Panc1 (cell line): ENCODE data around the gene SPRR2E. TPM values are rescaled to one million over a fixed set of nuclear protein-coding genes. Genes with fewer than 3 reads are reported as not detected.

Experiments
- ATAC-seq: fragments of 200-7000 bp; cut with Tn5 transposase; 2 replicates; pipeline ENCODE4 v1.9.1; 2020; ENCODE audit warnings: mild to moderate bottlenecking, moderate library complexity
- BruUV-seq: library from RNA; stranded (reverse); fragments of 400-500 nt; replicated peaks from 2 replicates; lab custom pipeline; 2021; lab: Mats Ljungman, UMichigan
- CTCF ChIA-PET: fragments of 300-600 bp; sonication (Branson Sonifier 250); formaldehyde crosslinking; loops from one replicate; lab custom pipeline; 2022; ENCODE audit warnings: antibody characterized with exemption; lab: Charles Lee
- POLR2A ChIA-PET: fragments of 300-600 bp; sonication (Branson Sonifier 250); formaldehyde crosslinking; loops from one replicate; lab custom pipeline; 2022; ENCODE audit warnings: antibody characterized with exemption; lab: Charles Lee
- DNase-seq: peaks from one replicate; pipeline ENCODE4 v3.0.0-alpha.2; 2010; ENCODE audit warnings: low read depth, low spot score
- H3K27ac ChIP-seq: 2 replicates; pipeline ENCODE4 v1.5.1; 2011; ENCODE audit warnings: mild to moderate bottlenecking, low read length, inconsistent platforms
- H3K27me3 ChIP-seq: fragments of 200-500 bp; sonication (Bioruptor generic); 2 replicates; pipeline ENCODE4 v1.6.0; 2014; ENCODE audit warnings: low read length, inconsistent platforms; ENCODE audit not compliant: control insufficient read depth, insufficient read depth
- H3K36me3 ChIP-seq: fragments of 200-500 bp; sonication (Bioruptor generic); 2 replicates; pipeline ENCODE4 v1.5.1; 2014; ENCODE audit warnings: inconsistent platforms, mild to moderate bottlenecking, low read length, moderate library complexity; ENCODE audit not compliant: control insufficient read depth, insufficient read depth
- H3K4me1 ChIP-seq: 2 replicates; pipeline ENCODE4 v1.5.1; 2011; ENCODE audit warnings: inconsistent platforms, mild to moderate bottlenecking, low read length, moderate library complexity; ENCODE audit not compliant: control insufficient read depth, insufficient read depth
- H3K4me3 ChIP-seq, 2 experiments: 2 replicates each; pipeline ENCODE4 v1.5.1; 2011 to 2012; ENCODE audit warnings: low read depth in 2 of 2, low read length in 2 of 2, mild to moderate bottlenecking in 2 of 2, inconsistent platforms in 1 of 2, moderate library complexity in 1 of 2
- H3K9me3 ChIP-seq: fragments of 200-500 bp; sonication (Bioruptor generic); 2 replicates; pipeline ENCODE4 v1.5.1; 2014; ENCODE audit warnings: low read depth, mild to moderate bottlenecking, inconsistent platforms, low read length, moderate library complexity; ENCODE audit not compliant: control insufficient read depth, insufficient read depth
- POLR2AphosphoS5 ChIP-seq: IDR thresholded peaks from 2 replicates; pipeline ENCODE4 v1.6.1; 2012; ENCODE audit warnings: mild to moderate bottlenecking, low read depth, low read length, moderate library complexity
- SIN3A ChIP-seq: IDR thresholded peaks from 2 replicates; pipeline ENCODE4 v1.6.1; 2012; ENCODE audit warnings: low read depth, mild to moderate bottlenecking, low read length, moderate library complexity, borderline replicate concordance; ENCODE audit not compliant: insufficient read depth
- TCF7L2 ChIP-seq: IDR thresholded peaks from 2 replicates; pipeline ENCODE4 v1.6.1; 2011; ENCODE audit warnings: mild to moderate bottlenecking, low read depth, low read length, inconsistent platforms
- in situ Hi-C: cut with HindIII; loops from 2 replicates; pipeline ENCODE4 v1.10.0; 2016; ENCODE audit warnings: low sequenced_read_pairs, low pct_unique_long_range_greater_than_20kb
- intact Hi-C: fragments of 100-400 bp; cut with micrococcal nuclease; formaldehyde crosslinking; loops from one replicate; pipeline ENCODE4 v1.10.0; 2022; ENCODE audit not compliant: unreplicated experiment
- total RNA-seq: library from RNA; stranded (reverse); gene quantifications from one replicate; pipeline ENCODE4 v1.2.1, GENCODE V29; 2021; ENCODE audit not compliant: unreplicated experiment
- TF ChIP-seq, protein P1 (sequence below), 2 experiments: IDR thresholded peaks; 2 replicates each; pipeline ENCODE4 v1.6.1; 2011 to 2012; ENCODE audit warnings: low read depth in 2 of 2, control low read depth in 1 of 2, low read length in 1 of 2, mild to moderate bottlenecking in 1 of 2, moderate library complexity in 1 of 2; ENCODE audit not compliant: insufficient read depth in 1 of 2
- TF ChIP-seq, protein P2 (sequence below): fragments of 450-650 bp; IDR thresholded peaks from 2 replicates; pipeline ENCODE4 v1.5.1; 2017; ENCODE audit warnings: mild to moderate bottlenecking

The SPRR2E gene
- total RNA-seq, 1 experiment from 2014 or later = not detected

DNA sequence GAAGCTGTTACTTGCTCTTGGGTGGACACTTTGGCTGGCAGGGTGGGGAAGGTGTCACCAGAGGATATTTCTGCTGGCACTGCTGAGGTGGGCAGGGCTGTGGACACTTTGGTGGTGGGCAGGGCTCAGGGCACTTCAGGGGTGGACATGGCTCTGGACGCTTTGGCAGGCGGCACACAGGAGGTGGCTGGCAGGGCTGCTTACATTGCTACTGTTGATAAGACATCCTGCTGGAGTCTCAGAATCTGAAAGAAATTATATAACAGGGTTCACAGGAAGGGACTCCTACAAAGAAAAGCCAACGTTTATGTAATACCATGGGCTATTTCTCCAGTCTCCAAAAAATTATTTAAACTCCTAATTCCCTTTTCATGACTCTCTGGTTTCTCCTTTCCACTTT is 46.2 kb upstream of the SPRR2E start:
- ATAC-seq = no peak
- H3K4me3 ChIP-seq = no peak overlapping the region
- H3K36me3 ChIP-seq = no peaks in the 10 kb centered on the region
- H3K9me3 ChIP-seq = no peaks in the 10 kb centered on the region
- TF ChIP-seq, protein P1, sequence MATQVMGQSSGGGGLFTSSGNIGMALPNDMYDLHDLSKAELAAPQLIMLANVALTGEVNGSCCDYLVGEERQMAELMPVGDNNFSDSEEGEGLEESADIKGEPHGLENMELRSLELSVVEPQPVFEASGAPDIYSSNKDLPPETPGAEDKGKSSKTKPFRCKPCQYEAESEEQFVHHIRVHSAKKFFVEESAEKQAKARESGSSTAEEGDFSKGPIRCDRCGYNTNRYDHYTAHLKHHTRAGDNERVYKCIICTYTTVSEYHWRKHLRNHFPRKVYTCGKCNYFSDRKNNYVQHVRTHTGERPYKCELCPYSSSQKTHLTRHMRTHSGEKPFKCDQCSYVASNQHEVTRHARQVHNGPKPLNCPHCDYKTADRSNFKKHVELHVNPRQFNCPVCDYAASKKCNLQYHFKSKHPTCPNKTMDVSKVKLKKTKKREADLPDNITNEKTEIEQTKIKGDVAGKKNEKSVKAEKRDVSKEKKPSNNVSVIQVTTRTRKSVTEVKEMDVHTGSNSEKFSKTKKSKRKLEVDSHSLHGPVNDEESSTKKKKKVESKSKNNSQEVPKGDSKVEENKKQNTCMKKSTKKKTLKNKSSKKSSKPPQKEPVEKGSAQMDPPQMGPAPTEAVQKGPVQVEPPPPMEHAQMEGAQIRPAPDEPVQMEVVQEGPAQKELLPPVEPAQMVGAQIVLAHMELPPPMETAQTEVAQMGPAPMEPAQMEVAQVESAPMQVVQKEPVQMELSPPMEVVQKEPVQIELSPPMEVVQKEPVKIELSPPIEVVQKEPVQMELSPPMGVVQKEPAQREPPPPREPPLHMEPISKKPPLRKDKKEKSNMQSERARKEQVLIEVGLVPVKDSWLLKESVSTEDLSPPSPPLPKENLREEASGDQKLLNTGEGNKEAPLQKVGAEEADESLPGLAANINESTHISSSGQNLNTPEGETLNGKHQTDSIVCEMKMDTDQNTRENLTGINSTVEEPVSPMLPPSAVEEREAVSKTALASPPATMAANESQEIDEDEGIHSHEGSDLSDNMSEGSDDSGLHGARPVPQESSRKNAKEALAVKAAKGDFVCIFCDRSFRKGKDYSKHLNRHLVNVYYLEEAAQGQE (IDR thresholded peaks at IDR 0.05; ENCODE audit: insufficient read depth in 1 of 2, low read depth in 2 of 2, low read length in 1 of 2) = no peak
- TF ChIP-seq SIN3A = no peak
- TF ChIP-seq POLR2AphosphoS5 = no peak
- TF ChIP-seq, protein P2, sequence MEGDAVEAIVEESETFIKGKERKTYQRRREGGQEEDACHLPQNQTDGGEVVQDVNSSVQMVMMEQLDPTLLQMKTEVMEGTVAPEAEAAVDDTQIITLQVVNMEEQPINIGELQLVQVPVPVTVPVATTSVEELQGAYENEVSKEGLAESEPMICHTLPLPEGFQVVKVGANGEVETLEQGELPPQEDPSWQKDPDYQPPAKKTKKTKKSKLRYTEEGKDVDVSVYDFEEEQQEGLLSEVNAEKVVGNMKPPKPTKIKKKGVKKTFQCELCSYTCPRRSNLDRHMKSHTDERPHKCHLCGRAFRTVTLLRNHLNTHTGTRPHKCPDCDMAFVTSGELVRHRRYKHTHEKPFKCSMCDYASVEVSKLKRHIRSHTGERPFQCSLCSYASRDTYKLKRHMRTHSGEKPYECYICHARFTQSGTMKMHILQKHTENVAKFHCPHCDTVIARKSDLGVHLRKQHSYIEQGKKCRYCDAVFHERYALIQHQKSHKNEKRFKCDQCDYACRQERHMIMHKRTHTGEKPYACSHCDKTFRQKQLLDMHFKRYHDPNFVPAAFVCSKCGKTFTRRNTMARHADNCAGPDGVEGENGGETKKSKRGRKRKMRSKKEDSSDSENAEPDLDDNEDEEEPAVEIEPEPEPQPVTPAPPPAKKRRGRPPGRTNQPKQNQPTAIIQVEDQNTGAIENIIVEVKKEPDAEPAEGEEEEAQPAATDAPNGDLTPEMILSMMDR = no peak
- no peak for TF ChIP-seq TCF7L2
- no peak overlapping the region for H3K27ac ChIP-seq
- H3K27me3 ChIP-seq = peaks cover 5% of the 10 kb centered on the region
- CTCF ChIA-PET = interaction anchor here (0.7 kb wide), 1 partner anchor 1065 kb away, joined by 3 read pairs; no protein-coding TSS in a partner anchor
- no peak for DNase-seq
- in situ Hi-C loops (no loop called here), intact Hi-C loops (loop anchor here (10.0 kb wide), 1 partner anchor 64 kb away; the partner anchor contains the start of gene LELP1)
- POLR2A ChIA-PET = no interaction called here
- BruUV-seq = no TSS peak
- no peaks in the 10 kb centered on the region for H3K4me1 ChIP-seq

DNA sequence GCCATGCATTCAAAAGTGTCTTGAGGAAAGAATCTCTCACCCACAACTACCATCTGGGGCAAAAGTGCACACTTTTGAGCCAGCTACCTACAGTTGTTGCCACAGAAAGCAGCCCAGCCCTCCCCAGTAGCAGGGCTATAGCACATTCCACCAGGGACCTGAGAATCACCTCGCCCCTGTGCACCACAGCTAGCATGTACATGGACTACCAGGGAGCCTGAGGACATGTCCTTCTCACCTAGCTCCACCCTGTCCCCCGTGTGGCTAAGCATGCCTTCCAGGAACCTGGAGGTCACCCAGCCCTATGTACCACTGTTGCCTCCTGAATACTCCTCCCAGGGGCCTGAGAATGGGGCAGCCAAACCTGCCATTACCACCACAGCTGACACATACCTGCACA is 39.4 kb upstream of the SPRR2E start:
- no peaks in the 10 kb centered on the region; the same call in 1 of the 2 replicates for H3K27me3 ChIP-seq
- no peak for ATAC-seq
- in situ Hi-C loops (no loop called here), intact Hi-C loops (no loop called here)
- no peaks in the 10 kb centered on the region for H3K9me3 ChIP-seq
- no peaks in the 10 kb centered on the region for H3K36me3 ChIP-seq
- POLR2A ChIA-PET = no interaction called here
- TF ChIP-seq TCF7L2 = no peak
- TF ChIP-seq, protein P1 (IDR thresholded peaks at IDR 0.05; ENCODE audit: insufficient read depth in 1 of 2, low read depth in 2 of 2, low read length in 1 of 2) = no peak
- TF ChIP-seq POLR2AphosphoS5 = no peak
- TF ChIP-seq, protein P2 = no peak
- CTCF ChIA-PET = no interaction called here
- no peak for DNase-seq
- no TSS peak for BruUV-seq
- H3K4me1 ChIP-seq = no peaks in the 10 kb centered on the region
- H3K27ac ChIP-seq = no peak overlapping the region
- H3K4me3 ChIP-seq = no peak overlapping the region
